Stimulated activated CD8-positive, alpha-beta memory T cell treated with anti-CD3 and anti-CD28 coated beads, Interleukin-2, amount 100 ng/mL, for 1 hour (primary cell): Measurements from ENCODE around the gene CREB3L4.
A peak's percentile ranks its signal among the peaks of the same experiment; 100 is the strongest.

Source experiments
- DNase-seq, 2 donors: peaks; one replicate each; pipeline ENCODE4 v3.0.0-alpha.2; 2020; ENCODE audit warnings: low read depth in 2 of 2

Gene CREB3L4, protein sequence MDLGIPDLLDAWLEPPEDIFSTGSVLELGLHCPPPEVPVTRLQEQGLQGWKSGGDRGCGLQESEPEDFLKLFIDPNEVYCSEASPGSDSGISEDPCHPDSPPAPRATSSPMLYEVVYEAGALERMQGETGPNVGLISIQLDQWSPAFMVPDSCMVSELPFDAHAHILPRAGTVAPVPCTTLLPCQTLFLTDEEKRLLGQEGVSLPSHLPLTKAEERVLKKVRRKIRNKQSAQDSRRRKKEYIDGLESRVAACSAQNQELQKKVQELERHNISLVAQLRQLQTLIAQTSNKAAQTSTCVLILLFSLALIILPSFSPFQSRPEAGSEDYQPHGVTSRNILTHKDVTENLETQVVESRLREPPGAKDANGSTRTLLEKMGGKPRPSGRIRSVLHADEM

GRCh38 chr1:153967107-153967999 lies at the start of gene CREB3L4:
Gene CREB3L4 (plus strand): TSS chr1:153967902. CDS start chr1:153968526, 624 bp downstream.
- peak; percentile 66 to 68 for DNase-seq

DNA sequence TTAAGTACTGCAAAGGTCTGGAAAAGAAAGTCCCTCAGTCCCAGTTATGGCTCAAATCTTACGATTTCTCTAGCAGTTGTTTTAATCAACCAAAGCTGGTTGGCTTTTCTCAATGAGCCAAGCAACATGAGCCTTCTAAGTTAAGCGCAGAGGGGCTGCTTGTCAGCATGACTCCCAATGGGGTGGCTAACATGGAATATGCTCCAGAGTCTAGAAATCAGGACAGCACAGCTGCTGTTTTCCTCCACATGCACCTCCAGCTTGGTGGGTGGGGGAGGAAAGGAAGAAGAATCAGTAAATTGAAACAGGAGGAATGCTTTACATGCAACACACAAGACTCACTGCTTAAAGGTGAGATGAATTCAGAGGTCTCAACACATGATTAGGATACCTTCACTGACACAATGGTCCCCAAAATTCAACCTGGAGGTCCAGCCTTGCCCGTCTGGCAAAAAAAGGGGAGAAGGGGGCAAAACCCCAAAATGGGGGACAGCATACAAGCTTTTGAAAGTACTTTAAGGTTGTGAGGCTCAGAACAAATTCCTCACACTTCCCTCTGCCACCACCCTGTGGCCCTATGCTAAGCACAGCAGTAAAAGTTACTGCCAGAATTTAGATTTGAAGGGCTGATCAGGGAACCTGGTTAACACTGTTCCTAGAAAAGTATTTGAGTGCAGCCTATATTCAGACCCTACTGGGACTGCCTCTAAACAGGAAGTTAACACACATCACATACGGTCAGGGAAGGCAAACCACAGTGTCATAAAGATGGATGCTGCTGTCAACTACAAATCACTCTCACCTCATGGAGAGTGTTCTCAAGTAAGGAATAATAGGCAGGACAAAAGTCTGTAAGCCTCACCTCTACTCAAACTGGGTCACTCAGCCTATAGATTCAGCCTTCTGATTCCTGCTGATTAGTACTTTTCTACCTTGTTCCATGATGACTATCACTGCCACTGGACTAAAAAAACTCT lies 47.5 kb upstream of the CREB3L4 start:
- DNase-seq = no peak

- no peak for DNase-seq
Observed at GRCh38 chr1:153921080-153921802, 46.5 kb upstream of the CREB3L4 start.

DNA sequence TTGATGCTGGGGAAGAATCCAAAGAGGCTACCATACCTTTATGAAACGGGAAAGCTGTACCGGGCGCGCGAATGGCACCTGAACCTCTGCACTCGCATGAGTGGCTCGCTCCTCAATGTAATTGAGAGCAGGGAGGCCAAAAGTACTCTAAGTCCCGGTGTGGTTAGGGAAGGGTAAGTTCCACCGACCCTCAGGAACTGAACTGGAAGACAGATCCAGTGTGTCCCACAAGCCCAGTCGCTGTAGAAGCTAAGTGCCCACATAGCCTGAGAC lies 46.0 kb upstream of the CREB3L4 start:
- DNase-seq = no peak

- DNase-seq = no peak
Observed at GRCh38 chr1:153922076-153922971, 45.4 kb upstream of the CREB3L4 start.

- peak; percentile 94 to 97 for DNase-seq
Observed at GRCh38 chr1:153922972-153923925, 44.5 kb upstream of the CREB3L4 start, which contains the start of gene GATAD2B. Gene GATAD2B (minus strand): TSS chr1:153922972. CDS start chr1:153828347, 94,625 bp downstream.

DNA sequence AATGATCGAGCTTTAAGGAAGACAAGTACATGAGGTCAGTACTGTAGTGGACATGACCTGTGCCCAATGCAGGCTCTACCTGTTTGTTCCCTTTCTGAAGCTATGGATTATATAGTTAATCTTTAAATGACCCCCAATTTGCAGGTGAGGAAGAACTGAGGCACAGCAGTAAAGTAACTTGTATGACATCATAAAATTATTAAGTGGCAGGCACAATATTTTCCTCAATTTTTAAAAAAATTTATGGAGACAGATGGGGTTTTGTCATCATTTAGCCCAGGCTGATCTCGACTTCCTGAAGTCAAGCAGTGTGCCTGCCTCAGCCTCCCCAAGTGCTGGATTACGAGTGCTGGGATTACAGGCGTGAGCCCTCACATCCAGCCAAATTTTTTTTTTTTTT lies 41.3 kb upstream of the CREB3L4 start:
- no peak for DNase-seq

DNA sequence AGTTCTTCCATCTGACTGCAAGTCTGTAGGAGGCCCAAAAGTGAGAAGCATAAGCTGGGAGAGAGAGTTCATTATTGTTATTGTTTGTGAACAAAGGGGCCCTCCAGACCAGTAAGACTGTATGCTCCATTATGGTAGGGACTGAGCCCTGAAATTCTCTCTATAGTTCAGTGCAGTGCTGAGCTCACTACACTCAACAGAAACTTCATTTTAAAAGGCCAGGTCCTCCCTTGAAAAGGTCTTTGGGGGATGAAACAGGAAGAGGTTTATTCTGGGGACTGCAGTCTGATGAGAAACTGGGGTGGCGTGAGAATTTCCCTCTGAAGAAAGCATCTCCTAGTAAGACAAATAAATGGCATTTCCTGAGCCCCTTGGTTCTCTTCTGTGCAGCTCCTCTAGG lies 39.5 kb upstream of the CREB3L4 start:
- no peak for DNase-seq

GRCh38 chr1:153928791-153929341 lies 38.8 kb upstream of the CREB3L4 start:
- DNase-seq = no peak

- no peak for DNase-seq
Observed at GRCh38 chr1:153929426-153929825, 38.3 kb upstream of the CREB3L4 start.

- no peak for DNase-seq
Observed at GRCh38 chr1:153929981-153930948, 37.4 kb upstream of the CREB3L4 start.

- no peak for DNase-seq
Observed at GRCh38 chr1:153932156-153933131, 35.3 kb upstream of the CREB3L4 start.

- no peak for DNase-seq
Observed at GRCh38 chr1:153933430-153933829, 34.3 kb upstream of the CREB3L4 start.

GRCh38 chr1:153933955-153934354 lies 33.7 kb upstream of the CREB3L4 start:
- DNase-seq = no peak

- DNase-seq = no peak
Observed at GRCh38 chr1:153934746-153935145, 33.0 kb upstream of the CREB3L4 start.
